Neural progenitor cell (in vitro differentiated cells): Measurements from ENCODE around the gene ABHD4. TPM values are rescaled to one million over a fixed set of nuclear protein-coding genes. Genes with fewer than 3 reads are reported as not detected.
"Not testable (repeated sequence)": the region's sequence is repeated elsewhere in the genome, so short reads cannot be mapped to it uniquely, and the experiment has no call there.

Experiments used
- DNase-seq: peaks from one replicate; pipeline ENCODE4 v3.0.0-alpha.2; 2016; ENCODE audit warnings: low spot score
- H2AFZ ChIP-seq: fragments of 200-600 bp; sonication (generic); replicated peaks from 2 replicates; pipeline ENCODE4 v1.6.1; 2016; ENCODE audit warnings: antibody characterized with exemption
- H3F3A ChIP-seq: fragments of 200-600 bp; sonication (generic); 2 replicates; pipeline ENCODE4 v1.6.1; 2016; ENCODE audit warnings: antibody characterized with exemption, low read depth
- H3K27ac ChIP-seq: fragments of 200-600 bp; sonication (generic); 2 replicates; pipeline ENCODE4 v1.5.1; 2016; ENCODE audit warnings: mild to moderate bottlenecking
- H3K27me3 ChIP-seq: fragments of 200-600 bp; sonication (generic); 2 replicates; pipeline ENCODE4 v1.6.1; 2016; ENCODE audit warnings: mild to moderate bottlenecking, moderate library complexity
- H3K36me3 ChIP-seq: fragments of 200-600 bp; sonication (generic); 2 replicates; pipeline ENCODE4 v1.5.1; 2016
- H3K4me1 ChIP-seq: fragments of 200-600 bp; sonication (generic); 2 replicates; pipeline ENCODE4 v1.6.1; 2016; ENCODE audit warnings: mixed run types
- H3K4me2 ChIP-seq: fragments of 200-600 bp; sonication (generic); 2 replicates; pipeline ENCODE4 v1.6.1; 2016
- H3K4me3 ChIP-seq: fragments of 200-600 bp; sonication (generic); 2 replicates; pipeline ENCODE4 v1.5.1; 2016
- H3K79me2 ChIP-seq: fragments of 200-600 bp; sonication (generic); 2 replicates; pipeline ENCODE4 v1.6.1; 2016; ENCODE audit warnings: low read depth
- H3K9ac ChIP-seq: fragments of 200-600 bp; sonication (generic); 2 replicates; pipeline ENCODE4 v1.6.1; 2016
- H3K9me3 ChIP-seq: fragments of 200-600 bp; sonication (generic); 2 replicates; pipeline ENCODE4 v1.5.1; 2016; ENCODE audit warnings: low read depth
- H4K20me1 ChIP-seq: fragments of 200-600 bp; sonication (generic); 2 replicates; pipeline ENCODE4 v1.6.1; 2016; ENCODE audit warnings: low read depth
- H3K27ac Mint-ChIP-seq: 3 replicates; pipeline ENCODE4 v1.8.0; 2021; ENCODE audit warnings: mixed read lengths
- H3K27me3 Mint-ChIP-seq: 2 replicates; pipeline ENCODE4 v1.8.0; 2022; ENCODE audit warnings: low read depth, mild to moderate bottlenecking, inconsistent platforms, moderate library complexity, mixed read lengths; ENCODE audit not compliant: insufficient read depth
- H3K36me3 Mint-ChIP-seq: 3 replicates; pipeline ENCODE4 v1.8.0; 2021; ENCODE audit warnings: mixed read lengths
- H3K4me1 Mint-ChIP-seq: 3 replicates; pipeline ENCODE4 v1.8.0; 2021; ENCODE audit warnings: mixed read lengths
- H3K4me3 Mint-ChIP-seq: 3 replicates; pipeline ENCODE4 v1.8.0; 2021; ENCODE audit warnings: mild to moderate bottlenecking, moderate library complexity, mixed read lengths
- H3K9me3 Mint-ChIP-seq: 3 replicates; pipeline ENCODE4 v1.8.0; 2020; ENCODE audit warnings: mixed read lengths
- CTCF ChIP-seq: fragments of 200-600 bp; sonication (generic); IDR thresholded peaks from 2 replicates; pipeline ENCODE4 v1.5.1; 2017; ENCODE audit warnings: antibody characterized with exemption, mild to moderate bottlenecking
- EZH2 ChIP-seq: fragments of 200-600 bp; sonication (generic); IDR thresholded peaks from 2 replicates; pipeline ENCODE4 v1.6.1; 2017; ENCODE audit warnings: antibody characterized with exemption, mild to moderate bottlenecking, moderate library complexity
- EZH2phosphoT487 ChIP-seq: fragments of 200-600 bp; sonication (generic); IDR thresholded peaks from 2 replicates; pipeline ENCODE4 v1.6.1; 2017; ENCODE audit warnings: antibody characterized with exemption
- total RNA-seq: library from RNA; depleted of rRNA; stranded (reverse); fragments of >200 nt; gene quantifications from 2 replicates; pipeline ENCODE4 v1.2.3, GENCODE V29; 2015; ENCODE audit warnings: low replicate concordance

Gene ABHD4
- total RNA-seq, 1 donor from 2014 or later: 9.3 TPM

GRCh38 chr14:22551605-22551997 lies 46.5 kb upstream of the ABHD4 start:
- H3K4me2 ChIP-seq: no peak overlapping the region

GRCh38 chr14:22552001-22552826 lies 45.9 kb upstream of the ABHD4 start:
- H3K27ac ChIP-seq: no peak overlapping the region

More at GRCh38 chr14:22551605-22551997, 46.5 kb upstream of the ABHD4 start:
- no peaks in the 10 kb centered on the region for H3K9me3 Mint-ChIP-seq
- Histone ChIP-seq H3K4me3 (no peak overlapping the region), H3K27me3 (peaks cover 10% of the 10 kb centered on the region), H3K9ac (no peak overlapping the region), H3F3A (no peaks in the 10 kb centered on the region), H3K79me2 (no peaks in the 10 kb centered on the region), H3K4me1 (peaks cover 13% of the 10 kb centered on the region), H3K36me3 (no peaks in the 10 kb centered on the region), H4K20me1 (no peaks in the 10 kb centered on the region), H3K9me3 (no peaks in the 10 kb centered on the region), H2AFZ (no peak overlapping the region), H3K27ac (no peak overlapping the region)
- peaks cover 6% of the 10 kb centered on the region for H3K27me3 Mint-ChIP-seq
- no peak overlapping the region for H3K4me3 Mint-ChIP-seq
- no peak for DNase-seq
- H3K4me1 Mint-ChIP-seq: peaks cover 38% of the 10 kb centered on the region
- H3K36me3 Mint-ChIP-seq: no peaks in the 10 kb centered on the region
- TF ChIP-seq EZH2phosphoT487 (no peak), CTCF (no peak), EZH2 (no peak)
- H3K27ac Mint-ChIP-seq: peak overlapping the region; percentile 2

GRCh38 chr14:22552827-22553076 lies 45.3 kb upstream of the ABHD4 start:
- no peaks in the 10 kb centered on the region for H3K9me3 Mint-ChIP-seq

More at GRCh38 chr14:22552001-22552826, 45.9 kb upstream of the ABHD4 start:
- no peak overlapping the region for H3K4me3 Mint-ChIP-seq
- H3K9me3 Mint-ChIP-seq: no peaks in the 10 kb centered on the region
- peaks cover 6% of the 10 kb centered on the region for H3K27me3 Mint-ChIP-seq
- H3K4me3 ChIP-seq: no peak overlapping the region
- DNase-seq: no peak
- H3K36me3 Mint-ChIP-seq: no peaks in the 10 kb centered on the region
- H3K9me3 ChIP-seq: no peaks in the 10 kb centered on the region
- no peak for TF ChIP-seq EZH2phosphoT487
- TF ChIP-seq EZH2: no peak
- no peak for TF ChIP-seq CTCF
- H3K79me2 ChIP-seq: no peaks in the 10 kb centered on the region
- H3F3A ChIP-seq: no peaks in the 10 kb centered on the region
- peak overlapping the region; percentile 2 for H3K27ac Mint-ChIP-seq
- H3K36me3 ChIP-seq: no peaks in the 10 kb centered on the region
- no peak overlapping the region for H3K9ac ChIP-seq
- H3K4me2 ChIP-seq: no peak overlapping the region
- no peaks in the 10 kb centered on the region for H4K20me1 ChIP-seq
- H2AFZ ChIP-seq: no peak overlapping the region
- H3K4me1 Mint-ChIP-seq: peaks cover 39% of the 10 kb centered on the region
- peaks cover 7% of the 10 kb centered on the region for H3K4me1 ChIP-seq
- peaks cover 10% of the 10 kb centered on the region for H3K27me3 ChIP-seq

GRCh38 chr14:22553445-22553844 lies 44.7 kb upstream of the ABHD4 start:
- Histone ChIP-seq H3K4me2 (no peak overlapping the region), H3K36me3 (no peaks in the 10 kb centered on the region), H4K20me1 (no peaks in the 10 kb centered on the region), H3F3A (no peaks in the 10 kb centered on the region), H2AFZ (no peak overlapping the region), H3K27ac (no peak overlapping the region), H3K9ac (no peak overlapping the region), H3K27me3 (no peaks in the 10 kb centered on the region), H3K79me2 (no peaks in the 10 kb centered on the region), H3K9me3 (no peaks in the 10 kb centered on the region), H3K4me3 (no peak overlapping the region), H3K4me1 (peaks cover 6% of the 10 kb centered on the region)
- TF ChIP-seq EZH2: no peak
- TF ChIP-seq CTCF: no peak
- TF ChIP-seq EZH2phosphoT487: no peak
- H3K27ac Mint-ChIP-seq: peak overlapping the region; percentile 79
- no peaks in the 10 kb centered on the region for H3K9me3 Mint-ChIP-seq
- H3K4me1 Mint-ChIP-seq: peaks cover 48% of the 10 kb centered on the region
- no peaks in the 10 kb centered on the region for H3K36me3 Mint-ChIP-seq
- H3K4me3 Mint-ChIP-seq: no peak overlapping the region
- H3K27me3 Mint-ChIP-seq: peaks cover 6% of the 10 kb centered on the region
- no peak for DNase-seq

More at GRCh38 chr14:22552827-22553076, 45.3 kb upstream of the ABHD4 start:
- Histone ChIP-seq H3K27me3 (peaks cover 5% of the 10 kb centered on the region), H2AFZ (no peak overlapping the region), H3K4me3 (no peak overlapping the region), H4K20me1 (no peaks in the 10 kb centered on the region), H3F3A (no peaks in the 10 kb centered on the region), H3K79me2 (no peaks in the 10 kb centered on the region), H3K27ac (no peak overlapping the region), H3K4me1 (peaks cover 6% of the 10 kb centered on the region), H3K4me2 (no peak overlapping the region), H3K36me3 (no peaks in the 10 kb centered on the region), H3K9me3 (no peaks in the 10 kb centered on the region), H3K9ac (no peak overlapping the region)
- Mint-ChIP-seq H3K27ac (no peak overlapping the region), H3K4me3 (peak overlapping the region; percentile 68), H3K36me3 (no peaks in the 10 kb centered on the region), H3K27me3 (peaks cover 6% of the 10 kb centered on the region), H3K4me1 (peaks cover 44% of the 10 kb centered on the region)
- TF ChIP-seq EZH2phosphoT487: no peak
- TF ChIP-seq EZH2: no peak
- DNase-seq: no peak

GRCh38 chr14:22553861-22554497 lies 44.1 kb upstream of the ABHD4 start:
- not testable (repeated sequence) for H4K20me1 ChIP-seq, H3K9ac ChIP-seq, H3K36me3 ChIP-seq, H3K27me3 Mint-ChIP-seq, H3K4me3 ChIP-seq, H3K4me1 ChIP-seq, H3K79me2 ChIP-seq, H3K4me3 Mint-ChIP-seq, H3K4me2 ChIP-seq, H3K27me3 ChIP-seq, H3K27ac ChIP-seq, H2AFZ ChIP-seq, H3K9me3 Mint-ChIP-seq, H3K36me3 Mint-ChIP-seq, DNase-seq, H3K9me3 ChIP-seq, H3F3A ChIP-seq
- peaks cover 46% of the 10 kb centered on the region for H3K4me1 Mint-ChIP-seq
- peak overlapping the region; percentile 79 for H3K27ac Mint-ChIP-seq
